Lung (tissue), 12 donors: ENCODE results near the gene FGF21. TPM values are rescaled to one million over a fixed set of nuclear protein-coding genes. Genes with fewer than 3 reads are reported as not detected.

Experiments
- ATAC-seq: fragments of 200-7000 bp; cut with Tn5 transposase; one replicate; pipeline ENCODE4 v1.9.1; 2020; ENCODE audit warnings: moderate number of reproducible peaks; ENCODE audit not compliant: insufficient read depth, low FRiP score
- DNase-seq, 3 donors: peaks; one replicate each; pipeline ENCODE4 v3.0.0-alpha.2; 2013 to 2017
- H3K27ac ChIP-seq, 2 donors: one replicate each; pipeline ENCODE4 v1.5.1; 2013; ENCODE audit warnings: mild to moderate bottlenecking in 2 of 2, moderate library complexity in 2 of 2, control low read depth in 1 of 2, inconsistent platforms in 1 of 2, low read depth in 1 of 2, low read length in 1 of 2
- H3K27me3 ChIP-seq, 3 donors: one replicate each; pipeline ENCODE4 v1.5.1; 2013; ENCODE audit warnings: low read length in 2 of 3; ENCODE audit not compliant: control insufficient read depth in 3 of 3, insufficient read depth in 3 of 3
- H3K36me3 ChIP-seq, 4 donors: one replicate each; pipeline ENCODE4 v1.5.1; 2013; ENCODE audit warnings: low read length in 4 of 4, mild to moderate bottlenecking in 1 of 4, moderate library complexity in 1 of 4; ENCODE audit not compliant: control insufficient read depth in 4 of 4, insufficient read depth in 4 of 4
- H3K4me1 ChIP-seq, 5 donors: one replicate each; pipeline ENCODE4 v1.5.1; 2013; ENCODE audit warnings: low read length in 5 of 5, mild to moderate bottlenecking in 2 of 5, moderate library complexity in 1 of 5; ENCODE audit not compliant: control insufficient read depth in 5 of 5, insufficient read depth in 5 of 5
- H3K4me3 ChIP-seq: one replicate; pipeline ENCODE4 v1.5.1; 2013; ENCODE audit warnings: mild to moderate bottlenecking, control low read depth, moderate library complexity
- H3K9ac ChIP-seq, 2 donors: one replicate each; pipeline ENCODE4 v1.5.1; 2013; ENCODE audit warnings: low read length in 2 of 2, control low read depth in 1 of 2; ENCODE audit not compliant: insufficient read depth in 1 of 2
- H3K9me3 ChIP-seq, 4 donors: one replicate each; pipeline ENCODE4 v1.5.1; 2013; ENCODE audit warnings: low read length in 3 of 4, mild to moderate bottlenecking in 1 of 4, moderate library complexity in 1 of 4; ENCODE audit not compliant: control insufficient read depth in 4 of 4, insufficient read depth in 3 of 4
- CTCF ChIP-seq: IDR thresholded peaks from 2 replicates; pipeline ENCODE4 v1.5.1; 2012; ENCODE audit warnings: mild to moderate bottlenecking; ENCODE audit errors: control extremely low read depth, extremely low read depth
- WGBS, 2 donors: extraction: QIAGEN DNeasy Blood & Tissue Kit; methylation state at CpG; one replicate each; pipeline ENCODE4 v1.1.7; 2013; 5-methylcytosine and 5-hydroxymethylcytosine counted together
- polyA plus RNA-seq, 2 donors: library from polyadenylated mRNA; stranded (reverse); fragments of 200-250 nt; gene quantifications; one replicate each; pipeline ENCODE4 v1.2.1, GENCODE V29; 2013
- total RNA-seq, 2 donors: library from RNA; depleted of rRNA in 1 of 2; stranded (reverse); fragments of >200 nt in 1 of 2; gene quantifications; one replicate each; pipeline ENCODE4 v1.2.1, GENCODE V29; 2014 to 2021
- donor health status: control.
- donor health status: control.
- donor health status: Bipolar disorder and iron deficiency.
- donor health status: healthy.
- donor health status: DM: yes; HTN: yes; CAD: no.

Gene FGF21
- total and polyA plus RNA-seq, 4 donors: not detected

GRCh38 chr19:48772503-48772953, 17.2 kb downstream of the FGF21 start:
- peaks cover 0 to 3% (median 0%) of the 10 kb centered on the region in 5 donors for H3K4me1 ChIP-seq
- H3K27ac ChIP-seq: peak overlapping the region in 1 of 2 donors; percentile 40
- H3K4me3 ChIP-seq: no peak overlapping the region
- peaks cover 0 to 2% (median 0%) of the 10 kb centered on the region in 4 donors for H3K9me3 ChIP-seq
- ATAC-seq: no peak
- DNase-seq: no peak
- TF ChIP-seq CTCF: no peak
- no peak overlapping the region for H3K9ac ChIP-seq
- 43 to 81% methylated on average over 13 of the region's 13 CpGs for WGBS, 2 donors
- no peaks in the 10 kb centered on the region for H3K36me3 ChIP-seq
- H3K27me3 ChIP-seq: no peaks in the 10 kb centered on the region

GRCh38 chr19:48777139-48777538, 21.8 kb downstream of the FGF21 start:
- no peak for DNase-seq
- 97 to 98% methylated on average over 5 of the region's 5 CpGs for WGBS, 2 donors
- Histone ChIP-seq H3K4me1 (peaks cover 0 to 3% (median 0%) of the 10 kb centered on the region in 5 donors), H3K4me3 (no peak overlapping the region), H3K36me3 (no peaks in the 10 kb centered on the region), H3K27ac (no peak overlapping the region), H3K9me3 (no peaks in the 10 kb centered on the region), H3K9ac (no peak overlapping the region), H3K27me3 (no peaks in the 10 kb centered on the region)
- TF ChIP-seq CTCF: no peak
- ATAC-seq: no peak

- Histone ChIP-seq H3K9ac (no peak overlapping the region), H3K36me3 (no peaks in the 10 kb centered on the region), H3K27ac (no peak overlapping the region), H3K4me1 (peaks cover 0 to 2% (median 0%) of the 10 kb centered on the region in 5 donors), H3K4me3 (no peak overlapping the region), H3K9me3 (no peaks in the 10 kb centered on the region), H3K27me3 (no peaks in the 10 kb centered on the region)
- 95 to 98% methylated on average over 12 of the region's 12 CpGs for WGBS, 2 donors
- DNase-seq (no peak), ATAC-seq (no peak)
- no peak for TF ChIP-seq CTCF
Observed at GRCh38 chr19:48777720-48778119, 22.4 kb downstream of the FGF21 start.

DNA sequence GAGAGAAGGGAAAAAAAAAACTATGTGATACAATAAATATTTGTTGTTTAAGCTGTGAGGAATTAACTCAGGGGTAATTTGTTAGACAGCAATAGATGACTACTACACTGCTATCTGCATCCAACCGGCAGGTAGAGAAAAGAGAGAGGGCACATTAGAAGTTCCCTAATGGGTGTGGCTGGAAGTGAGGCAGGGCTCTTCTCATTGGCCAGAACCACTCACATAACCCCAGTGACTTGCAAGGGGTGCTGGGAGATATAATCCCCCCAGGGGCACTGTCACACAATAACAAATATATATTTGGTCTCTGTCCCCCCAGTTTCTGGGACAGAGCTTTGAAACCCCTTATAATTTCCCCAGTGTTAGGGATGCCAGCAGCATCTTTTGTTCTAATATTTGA, 24.3 kb downstream of the FGF21 start:
- TF ChIP-seq CTCF: no peak
- Histone ChIP-seq H3K27me3 (no peaks in the 10 kb centered on the region), H3K9ac (no peak overlapping the region), H3K9me3 (no peaks in the 10 kb centered on the region), H3K4me3 (no peak overlapping the region), H3K4me1 (peaks cover 0 to 2% (median 0%) of the 10 kb centered on the region in 5 donors), H3K27ac (no peak overlapping the region), H3K36me3 (no peaks in the 10 kb centered on the region)
- 61 to 63% methylated on average over 1 of the region's 1 CpG for WGBS, 2 donors
- no peak for DNase-seq
- no peak for ATAC-seq
